Activated gamma-delta T cell (primary cell): ENCODE results near the gene SMPD1.
"Not testable (repeated sequence)": the region's sequence is repeated elsewhere in the genome, so short reads cannot be mapped to it uniquely, and the experiment has no call there.

ENCODE experiments used
- DNase-seq: peaks from one replicate; lab custom pipeline; 2025; lab: John Stamatoyannopoulos, UW

SMPD1 gene

GRCh38 chr11:6388748-6389147, 1.5 kb upstream of the SMPD1 start:
- no peak for DNase-seq

- DNase-seq, result no peak
These were observed 620 bp downstream of the SMPD1 start for GRCh38 chr11:6390718-6391469.

DNA sequence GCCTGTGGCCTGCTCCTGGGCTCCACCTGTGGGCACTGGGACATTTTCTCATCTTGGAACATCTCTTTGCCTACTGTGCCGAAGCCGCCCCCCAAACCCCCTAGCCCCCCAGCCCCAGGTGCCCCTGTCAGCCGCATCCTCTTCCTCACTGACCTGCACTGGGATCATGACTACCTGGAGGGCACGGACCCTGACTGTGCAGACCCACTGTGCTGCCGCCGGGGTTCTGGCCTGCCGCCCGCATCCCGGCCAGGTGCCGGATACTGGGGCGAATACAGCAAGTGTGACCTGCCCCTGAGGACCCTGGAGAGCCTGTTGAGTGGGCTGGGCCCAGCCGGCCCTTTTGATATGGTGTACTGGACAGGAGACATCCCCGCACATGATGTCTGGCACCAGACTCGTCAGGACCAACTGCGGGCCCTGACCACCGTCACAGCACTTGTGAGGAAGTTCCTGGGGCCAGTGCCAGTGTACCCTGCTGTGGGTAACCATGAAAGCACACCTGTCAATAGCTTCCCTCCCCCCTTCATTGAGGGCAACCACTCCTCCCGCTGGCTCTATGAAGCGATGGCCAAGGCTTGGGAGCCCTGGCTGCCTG, 1.4 kb downstream of the SMPD1 start:
- DNase-seq, result no peak

- DNase-seq, result not testable (repeated sequence)
These were observed 2.0 kb downstream of the SMPD1 start for GRCh38 chr11:6392251-6392650.

GRCh38 chr11:6393989-6394670, 3.9 kb downstream of the SMPD1 start:
- DNase-seq, result no peak

DNA sequence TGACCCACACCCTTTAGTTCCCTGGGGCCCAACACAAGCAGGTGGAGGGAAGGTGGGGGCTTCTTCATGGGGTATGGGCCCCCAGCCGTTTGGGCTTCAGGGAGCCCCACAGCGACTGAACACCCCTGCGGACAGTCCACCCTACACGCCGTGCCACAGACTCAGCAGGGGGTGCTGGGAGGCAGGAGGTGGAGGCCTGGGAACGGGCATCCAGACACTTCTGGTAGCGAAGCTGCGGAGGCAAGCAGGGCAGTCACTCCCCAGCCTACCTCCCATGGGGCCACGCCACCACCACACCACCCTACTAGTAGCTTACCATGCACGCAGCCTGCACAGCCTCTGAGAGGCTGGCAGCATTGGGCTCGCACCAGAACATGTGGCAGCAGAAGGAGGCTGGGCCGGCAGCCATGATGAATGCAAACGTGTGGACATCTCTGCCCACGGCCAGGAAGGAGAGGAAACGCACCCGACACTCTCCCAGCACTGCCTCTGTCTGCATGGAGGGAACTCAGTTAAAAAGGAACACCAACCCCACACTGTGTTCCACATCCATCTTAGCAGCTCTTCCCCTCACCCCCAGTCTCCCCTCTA, 5.3 kb downstream of the SMPD1 start:
- DNase-seq, result no peak

GRCh38 chr11:6397156-6397555, 6.9 kb downstream of the SMPD1 start:
- no peak for DNase-seq

DNA sequence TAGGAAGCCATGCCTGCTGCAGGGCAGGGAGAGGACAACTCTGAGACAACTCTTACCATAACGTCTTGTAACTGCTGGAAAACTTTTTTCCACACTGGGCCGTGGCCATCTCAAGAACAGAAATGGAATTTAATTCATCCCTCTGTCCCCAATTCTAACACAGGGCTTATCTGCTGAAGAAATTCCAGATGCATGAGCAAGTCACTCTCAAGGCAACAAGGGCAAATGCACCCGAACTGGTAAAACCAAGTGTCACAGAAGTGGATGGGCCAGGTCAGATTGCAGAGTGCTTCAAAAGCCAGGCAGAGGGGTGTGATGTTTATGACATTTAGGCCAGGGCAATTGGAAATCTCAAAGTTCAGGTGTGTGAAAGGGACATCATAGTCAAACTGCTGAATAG, 7.4 kb downstream of the SMPD1 start:
- no peak for DNase-seq

GRCh38 chr11:6400431-6401345, 10.4 kb downstream of the SMPD1 start:
- DNase-seq, result no peak

DNA sequence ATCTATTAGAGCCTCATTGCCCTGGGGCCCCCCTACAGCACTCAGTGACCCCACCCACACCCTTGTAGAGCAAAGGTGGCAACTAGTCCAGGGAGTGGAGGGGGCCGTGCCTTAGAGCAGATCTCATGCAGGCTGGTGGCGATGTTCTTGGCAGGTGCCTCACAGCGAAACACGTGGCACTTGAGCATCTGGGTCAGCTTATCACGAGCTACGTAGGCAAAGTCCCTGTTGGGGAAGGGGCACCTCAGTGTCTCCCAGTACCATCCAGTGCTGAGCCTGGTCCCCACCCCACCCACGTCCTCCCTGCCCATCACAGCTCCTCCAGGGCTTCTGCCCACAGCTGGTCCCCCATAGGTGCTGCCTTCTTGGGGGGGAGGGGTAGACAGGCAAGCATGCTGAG, 11.2 kb downstream of the SMPD1 start:
- DNase-seq, result no peak

- no peak for DNase-seq
These were observed 11.8 kb downstream of the SMPD1 start for GRCh38 chr11:6402061-6402470.

DNA sequence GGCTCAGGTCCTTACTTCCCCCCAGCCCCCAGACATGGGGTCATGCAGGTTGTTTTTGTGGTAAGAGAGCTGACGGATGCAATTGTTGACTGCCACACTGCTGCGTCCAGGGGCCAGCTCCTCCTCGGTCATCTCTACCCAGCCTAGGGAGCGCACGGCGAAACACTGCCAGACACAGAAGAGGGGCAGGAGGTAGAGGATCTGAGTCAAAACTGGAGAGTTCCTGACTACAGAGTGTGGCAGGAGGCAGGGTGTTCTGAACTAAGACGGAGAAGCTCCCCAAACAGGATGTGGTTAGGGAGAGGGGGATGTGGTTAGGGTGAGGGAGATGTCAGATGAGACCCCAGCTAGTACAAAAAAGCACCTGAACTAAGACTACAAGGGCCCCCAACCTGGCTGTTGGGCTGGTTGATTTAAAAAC, 12.3 kb downstream of the SMPD1 start:
- DNase-seq, result no peak

DNA sequence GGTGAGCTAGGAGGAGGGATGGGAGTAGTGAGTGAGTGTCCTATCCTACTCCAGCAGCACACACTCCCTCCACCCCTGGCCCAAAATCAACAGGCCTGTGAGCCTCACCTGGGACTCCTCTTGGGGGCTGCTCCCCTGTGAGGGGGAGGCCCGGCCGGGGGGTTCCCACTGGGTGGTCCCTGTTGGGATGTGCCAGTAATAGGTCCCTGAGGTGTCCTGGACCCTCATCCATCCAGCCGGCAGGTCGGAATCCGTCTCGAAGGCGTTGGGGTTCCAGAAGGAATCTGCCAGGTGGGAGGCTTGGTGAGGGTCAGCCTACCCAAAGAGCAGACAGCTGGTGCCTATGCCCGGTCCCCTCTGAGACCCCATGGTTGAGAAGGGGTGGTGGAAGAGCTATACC, 13.3 kb downstream of the SMPD1 start:
- DNase-seq, result no peak

- no peak for DNase-seq
These were observed 14.2 kb downstream of the SMPD1 start for GRCh38 chr11:6404342-6405051.

DNA sequence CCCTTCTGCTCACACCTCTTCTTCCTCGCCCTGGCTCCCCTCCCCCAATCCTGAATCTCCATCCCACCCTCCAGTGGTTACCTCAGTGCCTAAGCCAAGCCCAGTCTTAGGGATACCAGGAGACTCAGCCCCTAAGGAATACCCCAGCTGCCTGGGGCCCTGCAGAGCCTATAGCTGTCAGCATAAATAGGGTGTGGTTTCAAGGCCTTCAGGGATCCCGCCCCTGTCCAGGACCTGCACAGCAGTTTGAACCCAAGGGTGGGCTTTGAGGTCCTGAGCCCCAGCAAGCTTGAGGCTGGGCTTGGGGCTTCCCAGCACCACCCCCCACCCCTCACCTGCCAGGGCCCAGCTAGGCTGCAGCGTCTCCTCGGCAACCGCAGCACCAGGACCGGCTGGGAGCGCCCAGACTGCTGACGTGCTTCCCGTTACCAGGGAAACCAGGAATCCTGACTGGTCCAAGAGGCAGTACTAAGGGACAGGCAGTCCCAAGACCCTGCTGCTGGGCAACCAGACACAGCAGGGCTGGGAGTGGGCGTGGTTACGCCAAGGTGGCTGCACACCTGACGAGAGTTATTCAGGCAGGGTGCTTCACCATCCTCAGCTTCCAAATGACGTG, 14.9 kb downstream of the SMPD1 start:
- no peak for DNase-seq

GRCh38 chr11:6405846-6406245, 15.6 kb downstream of the SMPD1 start:
- DNase-seq, result no peak

GRCh38 chr11:6406370-6406769, 16.1 kb downstream of the SMPD1 start:
- no peak for DNase-seq

GRCh38 chr11:6410695-6411430, 20.6 kb downstream of the SMPD1 start:
- DNase-seq, result no peak

GRCh38 chr11:6411594-6412031, 21.3 kb downstream of the SMPD1 start:
- DNase-seq, result no peak

DNA sequence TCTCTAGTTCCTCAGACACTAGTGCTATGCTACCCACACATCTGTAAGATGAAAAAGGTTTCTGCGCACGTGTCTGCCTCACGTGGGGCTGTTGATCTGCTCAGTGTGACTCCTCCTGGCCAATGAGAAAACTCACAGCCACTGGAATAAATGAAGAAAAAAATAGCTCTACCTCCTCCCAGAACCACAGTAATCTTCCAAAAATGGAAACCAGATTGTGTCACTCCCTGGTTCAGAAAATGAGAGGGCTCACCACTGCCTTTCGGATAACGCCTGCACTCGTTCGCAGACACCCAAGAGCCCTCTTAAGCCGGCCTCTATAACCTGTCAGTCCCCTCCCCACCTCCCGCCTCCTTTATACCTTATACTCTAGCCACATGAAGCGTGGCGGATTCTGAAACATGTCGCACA, 23.5 kb downstream of the SMPD1 start:
- DNase-seq, result no peak
